Endodermal cell (in vitro differentiated cells): Measurements from ENCODE around the gene SYCP1. TPM values are rescaled to one million over a fixed set of nuclear protein-coding genes. Genes with fewer than 3 reads are reported as not detected.

ENCODE experiments used
- DNase-seq: peaks from one replicate; pipeline ENCODE4 v3.0.0-alpha.2; 2017
- H3K27ac ChIP-seq: 2 replicates; pipeline ENCODE4 v1.5.1; 2013; ENCODE audit warnings: mild to moderate bottlenecking, low read depth, low read length, moderate library complexity
- H3K27me3 ChIP-seq: 2 replicates; pipeline ENCODE4 v1.6.1; 2013; ENCODE audit warnings: mild to moderate bottlenecking, low read length, moderate library complexity; ENCODE audit not compliant: insufficient read depth, control insufficient read depth, poor library complexity, severe bottlenecking
- H3K36me3 ChIP-seq: 2 replicates; pipeline ENCODE4 v1.7.0; 2013; ENCODE audit warnings: mild to moderate bottlenecking, low read length, moderate library complexity; ENCODE audit not compliant: control insufficient read depth, insufficient read depth
- H3K4me1 ChIP-seq: one replicate; pipeline ENCODE4 v1.7.0; 2013; ENCODE audit warnings: low read length; ENCODE audit not compliant: control insufficient read depth, insufficient read depth
- H3K4me3 ChIP-seq: 2 replicates; pipeline ENCODE4 v1.5.1; 2013; ENCODE audit warnings: mild to moderate bottlenecking, low read length, moderate library complexity
- H3K9ac ChIP-seq: 2 replicates; pipeline ENCODE4 v1.6.1; 2013; ENCODE audit warnings: mild to moderate bottlenecking, low read length, moderate library complexity; ENCODE audit not compliant: poor library complexity, severe bottlenecking; ENCODE audit errors: extremely low read depth
- H3K9me3 ChIP-seq: 2 replicates; pipeline ENCODE4 v1.6.1; 2013; ENCODE audit warnings: mild to moderate bottlenecking, low read length, moderate library complexity; ENCODE audit not compliant: control insufficient read depth
- H3K27ac Mint-ChIP-seq: 2 replicates; pipeline ENCODE4 v1.8.0; 2020; ENCODE audit warnings: mixed read lengths
- H3K27me3 Mint-ChIP-seq: 2 replicates; pipeline ENCODE4 v1.8.0; 2021; ENCODE audit warnings: mild to moderate bottlenecking, mixed read lengths; ENCODE audit not compliant: insufficient read depth
- H3K36me3 Mint-ChIP-seq: 2 replicates; pipeline ENCODE4 v1.8.0; 2020; ENCODE audit warnings: low read depth, mixed read lengths
- H3K4me1 Mint-ChIP-seq: 2 replicates; pipeline ENCODE4 v1.8.0; 2020; ENCODE audit warnings: mixed read lengths
- H3K4me3 Mint-ChIP-seq: 2 replicates; pipeline ENCODE4 v1.8.0; 2020; ENCODE audit warnings: mild to moderate bottlenecking, moderate library complexity, mixed read lengths
- H3K9me3 Mint-ChIP-seq: 2 replicates; pipeline ENCODE4 v1.8.0; 2020; ENCODE audit warnings: mild to moderate bottlenecking, mixed read lengths
- WGBS, 2 experiments: methylation state at CpG; one replicate each; pipeline versions ENCODE4 v1.1.5 to v1.1.7; 2013; ENCODE audit warnings: missing lambda C conversion rate in 2 of 2, mixed read lengths in 1 of 2; ENCODE audit not compliant: insufficient coverage in 1 of 2, insufficient read length in 1 of 2; 5-methylcytosine and 5-hydroxymethylcytosine counted together
- total RNA-seq, 2 donors: library from RNA; stranded (reverse); fragmentation: NEBNext Ultra II Directional in 1 of 2; extraction: Animal tissue kit (Norgen Biotek cat#: 25700) in 1 of 2; gene quantifications; 2 replicates in 1 of 2; 3 replicates in 1 of 2; pipeline ENCODE4 v1.2.1, GENCODE V29; 2021
- TF ChIP-seq, protein P1 (sequence below): fragments of 200-600 bp; sonication (generic); conservative IDR thresholded peaks from 2 replicates; pipeline ENCODE4 v1.5.0; 2021; ENCODE audit warnings: antibody characterized with exemption, mild to moderate bottlenecking

The SYCP1 gene
- total RNA-seq, 2 donors from 2014 or later = not detected

- H3K9me3 Mint-ChIP-seq = peaks cover 4% of the 10 kb centered on the region
- TF ChIP-seq, protein P1, sequence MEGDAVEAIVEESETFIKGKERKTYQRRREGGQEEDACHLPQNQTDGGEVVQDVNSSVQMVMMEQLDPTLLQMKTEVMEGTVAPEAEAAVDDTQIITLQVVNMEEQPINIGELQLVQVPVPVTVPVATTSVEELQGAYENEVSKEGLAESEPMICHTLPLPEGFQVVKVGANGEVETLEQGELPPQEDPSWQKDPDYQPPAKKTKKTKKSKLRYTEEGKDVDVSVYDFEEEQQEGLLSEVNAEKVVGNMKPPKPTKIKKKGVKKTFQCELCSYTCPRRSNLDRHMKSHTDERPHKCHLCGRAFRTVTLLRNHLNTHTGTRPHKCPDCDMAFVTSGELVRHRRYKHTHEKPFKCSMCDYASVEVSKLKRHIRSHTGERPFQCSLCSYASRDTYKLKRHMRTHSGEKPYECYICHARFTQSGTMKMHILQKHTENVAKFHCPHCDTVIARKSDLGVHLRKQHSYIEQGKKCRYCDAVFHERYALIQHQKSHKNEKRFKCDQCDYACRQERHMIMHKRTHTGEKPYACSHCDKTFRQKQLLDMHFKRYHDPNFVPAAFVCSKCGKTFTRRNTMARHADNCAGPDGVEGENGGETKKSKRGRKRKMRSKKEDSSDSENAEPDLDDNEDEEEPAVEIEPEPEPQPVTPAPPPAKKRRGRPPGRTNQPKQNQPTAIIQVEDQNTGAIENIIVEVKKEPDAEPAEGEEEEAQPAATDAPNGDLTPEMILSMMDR = peak; percentile 41
- no peak overlapping the region for H3K27ac Mint-ChIP-seq
- H3K9ac ChIP-seq = no peak overlapping the region
- H3K4me3 Mint-ChIP-seq = no peak overlapping the region
- peaks cover 2% of the 10 kb centered on the region for H3K4me1 Mint-ChIP-seq
- H3K36me3 ChIP-seq = no peaks in the 10 kb centered on the region
- H3K27me3 Mint-ChIP-seq = peaks cover 61% of the 10 kb centered on the region
- no peaks in the 10 kb centered on the region for H3K9me3 ChIP-seq
- 83 to 87% methylated on average over 9 to 11 of the region's 11 CpGs for WGBS, 2 experiments
- DNase-seq = peak; percentile 78
- H3K36me3 Mint-ChIP-seq = no peaks in the 10 kb centered on the region
- H3K27me3 ChIP-seq = peaks cover 47% of the 10 kb centered on the region
- no peak overlapping the region for H3K27ac ChIP-seq
- H3K4me3 ChIP-seq = no peak overlapping the region
- H3K4me1 ChIP-seq = no peaks in the 10 kb centered on the region
Observed at GRCh38 chr1:114892194-114892918, 37.7 kb downstream of the SYCP1 start.

DNA sequence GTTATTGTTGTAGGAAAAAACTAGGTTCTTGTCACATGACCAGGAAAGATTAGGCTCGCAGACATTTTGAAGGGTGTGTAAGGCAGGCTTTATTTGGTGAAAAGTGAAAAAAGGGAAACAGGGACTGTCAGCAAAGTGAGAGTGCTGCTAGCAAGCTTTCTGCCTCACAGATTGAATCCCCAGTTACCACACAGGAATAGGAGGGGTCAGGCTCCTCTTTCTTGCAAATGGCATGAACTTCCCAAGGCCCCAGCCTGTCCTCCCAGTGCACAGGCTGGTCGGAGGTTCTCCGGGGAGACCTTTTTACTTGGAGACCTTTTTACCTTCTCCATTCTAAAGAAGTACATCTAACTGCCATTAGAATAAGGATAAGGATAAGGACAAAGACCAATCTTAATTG is 42.1 kb downstream of the SYCP1 start:
- H3K36me3 Mint-ChIP-seq = no peaks in the 10 kb centered on the region
- no peak overlapping the region for H3K27ac ChIP-seq
- peaks cover 6% of the 10 kb centered on the region for H3K4me1 Mint-ChIP-seq
- no peak overlapping the region for H3K4me3 ChIP-seq
- H3K9ac ChIP-seq = no peak overlapping the region
- H3K4me3 Mint-ChIP-seq = no peak overlapping the region
- TF ChIP-seq, protein P1 = no peak
- no peaks in the 10 kb centered on the region for H3K9me3 ChIP-seq
- H3K4me1 ChIP-seq = no peaks in the 10 kb centered on the region
- no peak for DNase-seq
- peaks cover 56% of the 10 kb centered on the region for H3K27me3 Mint-ChIP-seq
- peaks cover 33% of the 10 kb centered on the region for H3K27me3 ChIP-seq
- H3K27ac Mint-ChIP-seq = no peak overlapping the region
- no peaks in the 10 kb centered on the region for H3K36me3 ChIP-seq
- WGBS, 2 experiments = 88% methylated on average over 3 of the region's 3 CpGs; no CpG with 5 or more reads in 1 of the 2 experiments
- no peaks in the 10 kb centered on the region for H3K9me3 Mint-ChIP-seq

- Histone ChIP-seq H3K9me3 (peaks cover 8% of the 10 kb centered on the region), H3K36me3 (no peaks in the 10 kb centered on the region), H3K4me1 (no peaks in the 10 kb centered on the region), H3K9ac (no peak overlapping the region), H3K4me3 (no peak overlapping the region), H3K27me3 (no peaks in the 10 kb centered on the region), H3K27ac (no peak overlapping the region)
- DNase-seq = peak; percentile 48
- TF ChIP-seq, protein P1 = no peak
- no peaks in the 10 kb centered on the region for H3K36me3 Mint-ChIP-seq
- H3K9me3 Mint-ChIP-seq = peaks cover 13% of the 10 kb centered on the region
- WGBS, 2 experiments = 57% methylated on average over 9 of the region's 9 CpGs; no CpG with 5 or more reads in 1 of the 2 experiments
- H3K4me1 Mint-ChIP-seq = peaks cover 10% of the 10 kb centered on the region
- peak overlapping the region; percentile 35 for H3K4me3 Mint-ChIP-seq
- H3K27ac Mint-ChIP-seq = no peak overlapping the region
- peaks cover 31% of the 10 kb centered on the region for H3K27me3 Mint-ChIP-seq
Observed at GRCh38 chr1:114901814-114902213, 47.2 kb downstream of the SYCP1 start.
